Testis (tissue), 3 donors: ENCODE data around the gene SOCS7. TPM values are rescaled to one million over a fixed set of nuclear protein-coding genes. Genes with fewer than 3 reads are reported as not detected.

Source experiments
- DNase-seq: peaks from one replicate; pipeline ENCODE4 v3.0.0-alpha.2; 2019
- H3K27ac ChIP-seq, 2 donors: fragments of 200-600 bp; sonication (generic); one replicate each; pipeline ENCODE4 v1.5.1; 2019
- H3K27me3 ChIP-seq: fragments of 200-600 bp; sonication (generic); one replicate; pipeline ENCODE4 v1.5.1; 2019
- H3K36me3 ChIP-seq: fragments of 200-600 bp; sonication (generic); one replicate; pipeline ENCODE4 v1.5.1; 2017; ENCODE audit warnings: low read depth; ENCODE audit errors: missing control alignments
- H3K4me1 ChIP-seq: fragments of 200-600 bp; sonication (generic); one replicate; pipeline ENCODE4 v1.5.1; 2019
- H3K4me3 ChIP-seq, 2 donors: fragments of 200-600 bp; sonication (generic); one replicate each; pipeline ENCODE4 v1.5.1; 2017 to 2019
- H3K9me3 ChIP-seq: fragments of 200-600 bp; sonication (generic); one replicate; pipeline ENCODE4 v1.5.1; 2017
- CTCF ChIP-seq, 3 experiments: fragments of 450-650 bp in 2 of 3; fragments of 200-600 bp in 1 of 3; sonication (generic) in 1 of 3; IDR thresholded peaks; one replicate each; pipeline ENCODE4 v1.5.1; 2016 to 2019; ENCODE audit warnings: antibody characterized with exemption in 3 of 3, mild to moderate bottlenecking in 2 of 3, moderate library complexity in 1 of 3
- POLR2A ChIP-seq: fragments of 450-650 bp; IDR thresholded peaks from one replicate; pipeline ENCODE4 v1.6.1; 2017; ENCODE audit warnings: antibody characterized with exemption, mild to moderate bottlenecking, moderate library complexity
- WGBS, 2 donors: methylation state at CpG; one replicate each; pipeline ENCODE4 v1.1.5; 2018; 5-methylcytosine and 5-hydroxymethylcytosine counted together
- intact Hi-C: fragments of 100-400 bp; cut with DNase I; formaldehyde crosslinking; loops from one replicate; pipeline ENCODE4 v1.15.1; 2023; ENCODE audit warnings: low total_unique reads
- polyA plus RNA-seq: library from polyadenylated mRNA; stranded (reverse); fragments of 350-450 nt; fragmentation: Illumina TruSeq; extraction: RNeasy Lipid Tissue Mini Kit (QIAGEN cat#74804); gene quantifications from one replicate; pipeline ENCODE4 v1.2.3, GENCODE V29; 2014; ENCODE audit warnings: low read depth, low replicate concordance; ENCODE audit not compliant: insufficient read depth
- total RNA-seq, 2 donors: library from RNA; depleted of rRNA; stranded (reverse); fragments of >200 nt; gene quantifications; one replicate each; pipeline ENCODE4 v1.2.3, GENCODE V29; 2016

Gene SOCS7
- total and polyA plus RNA-seq, 3 donors from 2014 or later, result 74.9 to 132 (median 132) TPM

GRCh38 chr17:38424297-38424972 is 72.8 kb downstream of the SOCS7 start:
- H3K27ac ChIP-seq, result no peak overlapping the region
- peaks cover 47% of the 10 kb centered on the region for H3K4me1 ChIP-seq
- no peak for DNase-seq

GRCh38 chr17:38425031-38425430 is 73.4 kb downstream of the SOCS7 start:
- TF ChIP-seq CTCF (IDR thresholded peaks at IDR 0.05) (no peak), POLR2A (no peak)
- DNase-seq, result no peak
- Histone ChIP-seq H3K36me3 (no peaks in the 10 kb centered on the region), H3K9me3 (no peaks in the 10 kb centered on the region), H3K4me3 (no peak overlapping the region), H3K27ac (peak overlapping the region in 1 of 2 donors; percentile 45), H3K27me3 (no peaks in the 10 kb centered on the region), H3K4me1 (peaks cover 53% of the 10 kb centered on the region)
- 52 to 79% methylated on average over 9 to 13 of the region's 13 CpGs for WGBS, 2 donors
- intact Hi-C loops, result no loop called here

More at GRCh38 chr17:38424297-38424972, 72.8 kb downstream of the SOCS7 start:
- Histone ChIP-seq H3K9me3 (no peaks in the 10 kb centered on the region), H3K27me3 (no peaks in the 10 kb centered on the region), H3K4me3 (no peak overlapping the region), H3K36me3 (no peaks in the 10 kb centered on the region)
- intact Hi-C loops, result loop anchor here (5.0 kb wide), 1 partner anchor 63 kb away; no protein-coding TSS in a partner anchor
- 71 to 73% methylated on average over 5 to 6 of the region's 6 CpGs for WGBS, 2 donors
- TF ChIP-seq POLR2A, result no peak

GRCh38 chr17:38425744-38426143 is 74.1 kb downstream of the SOCS7 start:
- DNase-seq, result no peak
- no peaks in the 10 kb centered on the region for H3K9me3 ChIP-seq
- peaks cover 54% of the 10 kb centered on the region for H3K4me1 ChIP-seq
- TF ChIP-seq CTCF (IDR thresholded peaks at IDR 0.05) (no peak), POLR2A (no peak)
- intact Hi-C loops, result no loop called here
- H3K27me3 ChIP-seq, result no peaks in the 10 kb centered on the region
- peak overlapping the region in 1 of 2 donors; percentile 92 for H3K27ac ChIP-seq
- H3K36me3 ChIP-seq, result no peaks in the 10 kb centered on the region
- H3K4me3 ChIP-seq, result no peak overlapping the region
- 48 to 53% methylated on average over 9 of the region's 9 CpGs for WGBS, 2 donors

DNA sequence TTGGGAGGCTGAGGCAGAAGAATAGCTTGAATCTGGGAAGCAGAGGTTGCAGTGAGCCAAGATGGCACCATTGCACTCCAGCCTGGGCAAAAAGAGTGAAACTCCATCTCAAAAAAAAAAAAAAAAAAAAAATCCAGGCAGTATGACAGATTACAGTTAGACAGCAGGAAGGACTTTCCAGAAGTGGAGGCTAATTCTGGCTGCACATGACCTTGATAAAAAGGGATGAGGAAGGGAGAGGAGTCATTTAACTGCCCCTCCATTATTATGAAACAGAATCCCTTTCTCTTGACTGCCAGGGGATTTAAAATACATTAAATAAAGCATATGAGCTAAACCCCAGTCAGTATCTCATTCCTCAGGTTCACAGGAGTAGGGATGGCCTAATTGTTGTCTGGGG is 74.8 kb downstream of the SOCS7 start:
- no peak overlapping the region for H3K4me3 ChIP-seq
- TF ChIP-seq CTCF (IDR thresholded peaks at IDR 0.05) (no peak), POLR2A (no peak)
- no peak for DNase-seq
- no peaks in the 10 kb centered on the region for H3K27me3 ChIP-seq
- intact Hi-C loops, result no loop called here
- peak overlapping the region; percentile 10 to 92 for H3K27ac ChIP-seq
- H3K36me3 ChIP-seq, result no peaks in the 10 kb centered on the region
- no peaks in the 10 kb centered on the region for H3K9me3 ChIP-seq
- peaks cover 48% of the 10 kb centered on the region for H3K4me1 ChIP-seq

GRCh38 chr17:38427160-38427949 is 75.7 kb downstream of the SOCS7 start:
- peaks cover 40% of the 10 kb centered on the region for H3K4me1 ChIP-seq

More at GRCh38 chr17:38427160-38427949, 75.7 kb downstream of the SOCS7 start:
- no peak for DNase-seq
- intact Hi-C loops, result no loop called here
- TF ChIP-seq POLR2A (no peak), CTCF (IDR thresholded peaks at IDR 0.05) (no peak)
- peak overlapping the region; percentile 84 to 93 for H3K4me3 ChIP-seq
- WGBS, 2 donors, result 47 to 55% methylated on average over 6 to 7 of the region's 7 CpGs
- no peaks in the 10 kb centered on the region for H3K9me3 ChIP-seq
- H3K27me3 ChIP-seq, result no peaks in the 10 kb centered on the region
- H3K27ac ChIP-seq, result peak overlapping the region; percentile 78 to 92
- no peaks in the 10 kb centered on the region for H3K36me3 ChIP-seq
